Measurements from ENCODE around the gene MRC2.

The MRC2 gene

DNA sequence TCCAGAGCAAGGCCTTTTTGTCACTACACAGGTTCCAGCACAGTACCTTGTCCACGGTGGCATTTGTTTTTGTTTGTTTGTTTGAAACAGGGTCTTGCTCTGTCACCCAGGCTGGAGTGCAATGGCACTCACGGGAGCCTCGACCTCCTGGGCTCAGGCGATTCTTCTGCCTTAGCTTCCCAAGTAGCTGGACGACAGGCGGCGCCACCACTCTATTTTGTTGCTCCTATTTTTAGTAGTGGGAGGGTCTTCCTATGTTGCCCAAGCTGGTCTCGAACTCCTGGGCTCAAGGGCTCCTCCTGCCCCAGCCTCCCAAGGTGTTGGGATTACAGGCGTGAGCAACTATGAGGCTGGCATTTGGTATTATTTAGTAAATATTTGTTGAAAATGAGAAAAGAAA lies 10.3 kb downstream of the MRC2 start:
- no peak for DNase-seq

DNA sequence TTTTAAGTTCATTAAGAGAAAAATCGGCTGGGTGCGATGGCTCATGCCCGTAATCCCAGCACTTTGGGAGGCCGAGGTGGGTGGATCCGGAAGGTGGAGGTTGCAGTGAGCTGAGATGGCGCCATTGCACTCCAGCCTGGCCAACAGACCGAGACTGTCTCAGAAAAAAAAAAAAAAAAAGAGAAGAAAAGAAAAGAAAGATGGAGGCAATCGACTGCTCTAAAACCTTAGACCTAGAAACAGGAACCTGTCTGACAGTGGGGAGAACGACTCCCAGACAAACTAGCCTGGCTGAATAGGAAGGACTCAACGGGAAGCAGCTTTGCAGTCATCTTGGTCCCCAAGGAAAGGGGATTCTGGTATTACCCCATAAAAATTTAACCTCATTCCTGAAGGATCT lies 13.7 kb downstream of the MRC2 start:
- no peak for DNase-seq

DNA sequence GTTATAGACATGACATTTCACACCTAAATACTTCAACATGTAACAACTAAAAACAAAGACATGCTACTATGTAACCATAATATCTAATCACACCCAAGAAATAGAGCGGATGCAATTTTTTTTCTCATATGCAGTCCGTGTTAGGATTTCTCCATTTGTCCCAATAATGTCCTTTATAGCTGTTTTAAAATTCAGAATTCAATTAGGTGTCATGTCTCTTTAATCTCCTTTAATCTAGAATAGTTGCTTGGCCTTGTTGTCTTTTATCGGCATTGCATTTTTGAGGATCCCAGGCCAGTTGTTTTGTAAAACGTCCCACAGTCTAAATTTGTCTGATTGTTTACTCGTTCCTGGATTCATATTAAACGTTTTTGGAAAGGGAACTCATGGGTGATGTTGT lies 14.5 kb downstream of the MRC2 start:
- no peak for DNase-seq

DNA sequence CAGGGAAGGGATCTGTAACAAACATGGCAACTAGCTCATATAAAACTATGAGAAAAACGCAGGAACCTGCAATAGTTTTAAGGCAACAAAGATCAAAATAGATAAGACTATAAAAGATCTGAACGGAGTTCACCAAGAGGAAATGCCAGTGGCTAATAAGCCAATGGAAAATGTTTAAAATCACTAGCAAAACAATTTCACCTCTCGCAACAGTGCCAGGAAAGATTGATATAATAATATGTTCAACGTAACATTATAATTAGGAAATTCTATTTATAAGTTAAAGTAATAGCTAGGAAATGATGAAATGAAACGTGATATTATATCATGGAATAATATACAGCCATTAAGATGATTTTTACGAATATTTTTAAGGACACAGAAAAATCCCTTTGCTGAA lies 16.0 kb downstream of the MRC2 start:
- DNase-seq = no peak

DNA sequence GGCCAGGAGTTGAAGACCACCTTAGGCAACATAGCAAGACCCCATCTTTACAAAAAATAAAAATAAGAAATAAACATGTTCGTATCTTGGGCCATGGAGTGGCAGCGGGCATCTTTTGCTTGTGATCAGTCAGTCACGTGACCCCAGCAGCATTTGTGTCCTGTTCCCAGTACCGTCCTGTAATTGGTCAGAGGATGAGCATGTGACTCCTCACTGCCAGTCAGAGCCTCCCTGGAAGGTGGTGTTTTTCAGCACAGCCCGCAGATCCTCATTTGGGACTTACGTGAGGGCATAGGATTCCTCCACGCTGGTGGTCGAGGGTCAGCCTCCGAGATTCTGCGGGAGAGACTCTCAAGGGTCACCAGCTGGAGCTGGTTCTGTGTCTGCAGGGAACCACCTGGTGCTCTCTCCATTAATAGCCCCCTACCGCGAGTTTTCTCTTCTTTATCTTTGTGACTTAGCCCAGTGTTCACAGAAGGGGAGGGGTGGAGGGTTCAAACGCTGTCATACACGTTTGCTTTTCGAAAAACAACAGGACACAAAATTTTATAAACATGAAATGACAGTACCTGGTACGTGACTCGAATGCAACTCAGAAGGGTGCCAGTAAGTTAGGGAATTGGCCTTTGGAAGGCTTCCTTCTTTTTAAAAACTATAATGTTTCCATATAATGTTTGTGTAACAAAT lies 17.2 kb downstream of the MRC2 start:
- peak; percentile 100 for DNase-seq

DNA sequence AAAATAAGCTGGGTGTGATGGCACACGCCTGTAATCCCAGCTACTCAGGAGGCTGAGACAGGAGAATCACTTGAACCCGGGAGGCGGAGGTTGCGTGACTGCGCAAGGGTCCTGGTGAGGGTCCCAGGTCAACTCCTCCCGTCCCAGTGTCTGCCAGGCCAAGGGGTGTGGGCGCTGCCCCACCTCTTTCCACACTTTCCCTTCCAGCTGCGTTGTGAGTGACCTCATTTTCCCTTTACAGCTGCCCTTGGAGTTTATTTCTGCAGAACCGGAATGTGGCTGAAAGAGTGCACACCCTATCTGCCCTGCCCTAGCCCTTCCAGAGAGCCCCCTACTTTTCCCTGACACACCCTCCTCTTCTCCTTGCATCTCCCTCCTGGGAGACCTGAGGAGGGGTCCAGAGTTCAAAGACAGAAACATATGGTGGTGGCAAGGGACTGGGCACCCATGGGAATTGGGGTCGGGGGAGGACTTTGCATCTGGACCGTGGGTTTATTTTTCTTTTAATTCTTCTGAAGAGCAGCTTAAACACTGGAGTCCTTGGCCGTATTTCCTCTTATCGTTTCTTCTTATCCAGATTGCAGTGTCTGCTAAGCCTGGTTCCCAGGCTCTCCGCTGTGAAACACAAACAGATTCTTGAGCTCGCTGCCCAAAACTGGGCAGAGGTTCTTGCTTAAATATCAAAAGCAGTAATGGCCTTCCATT lies 20.9 kb downstream of the MRC2 start:
- DNase-seq = peak; percentile 88

DNA sequence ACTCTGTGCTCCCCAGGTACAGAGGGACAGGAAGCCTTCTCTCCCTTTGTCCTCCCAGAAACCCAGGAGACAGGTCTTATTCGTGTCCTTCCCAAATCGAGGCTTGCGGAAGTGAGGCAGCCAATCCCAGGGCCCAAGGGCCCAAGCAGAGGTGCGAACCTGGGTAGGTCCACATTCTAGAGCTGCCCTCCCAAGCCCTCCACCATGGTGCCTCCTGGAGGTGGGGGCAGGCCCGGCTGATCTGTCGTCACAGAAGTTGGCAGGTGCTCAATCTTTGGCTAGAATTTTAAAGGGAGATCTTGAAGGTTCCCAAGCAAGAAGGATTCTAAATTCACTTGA lies 21.5 kb downstream of the MRC2 start:
- DNase-seq = no peak

DNA sequence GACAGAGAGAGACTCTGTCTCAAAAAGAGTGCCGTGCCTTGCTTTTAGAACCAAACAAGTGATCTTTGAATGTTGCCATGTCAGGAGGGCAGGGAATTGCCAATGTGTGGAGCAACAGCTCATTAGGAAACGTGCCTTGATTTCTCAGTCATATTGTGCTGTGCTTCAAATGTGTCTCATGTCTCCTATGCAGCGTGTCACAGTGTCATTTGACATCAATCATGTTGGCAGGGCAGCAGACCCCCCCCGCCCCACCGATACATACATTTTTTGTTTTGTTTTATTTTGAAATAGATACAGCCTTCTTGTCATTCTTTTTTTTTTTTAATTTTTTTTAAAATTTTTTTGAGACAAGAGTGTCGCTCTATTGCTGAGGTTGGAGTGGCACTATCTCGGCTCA lies 22.1 kb downstream of the MRC2 start:
- DNase-seq = no peak

DNA sequence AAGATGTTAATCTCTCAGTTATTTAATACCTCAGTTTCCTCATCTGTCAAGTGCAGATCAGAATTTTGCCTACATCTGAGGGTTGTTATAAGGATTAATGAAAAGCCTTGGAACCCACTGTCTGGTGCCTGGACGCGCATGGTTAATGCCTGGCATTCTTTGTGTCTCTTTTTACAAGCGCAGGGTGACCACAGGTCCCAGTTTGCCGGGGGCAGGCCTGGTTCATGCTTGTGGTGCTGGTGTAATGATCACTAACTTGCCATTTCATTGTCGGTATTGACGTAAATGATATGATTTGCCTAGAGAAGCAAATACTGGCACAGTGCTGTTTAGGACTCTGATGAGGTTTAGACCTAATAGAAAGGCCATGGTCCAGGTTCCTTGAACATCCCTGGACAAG lies 23.1 kb downstream of the MRC2 start:
- no peak for DNase-seq

DNA sequence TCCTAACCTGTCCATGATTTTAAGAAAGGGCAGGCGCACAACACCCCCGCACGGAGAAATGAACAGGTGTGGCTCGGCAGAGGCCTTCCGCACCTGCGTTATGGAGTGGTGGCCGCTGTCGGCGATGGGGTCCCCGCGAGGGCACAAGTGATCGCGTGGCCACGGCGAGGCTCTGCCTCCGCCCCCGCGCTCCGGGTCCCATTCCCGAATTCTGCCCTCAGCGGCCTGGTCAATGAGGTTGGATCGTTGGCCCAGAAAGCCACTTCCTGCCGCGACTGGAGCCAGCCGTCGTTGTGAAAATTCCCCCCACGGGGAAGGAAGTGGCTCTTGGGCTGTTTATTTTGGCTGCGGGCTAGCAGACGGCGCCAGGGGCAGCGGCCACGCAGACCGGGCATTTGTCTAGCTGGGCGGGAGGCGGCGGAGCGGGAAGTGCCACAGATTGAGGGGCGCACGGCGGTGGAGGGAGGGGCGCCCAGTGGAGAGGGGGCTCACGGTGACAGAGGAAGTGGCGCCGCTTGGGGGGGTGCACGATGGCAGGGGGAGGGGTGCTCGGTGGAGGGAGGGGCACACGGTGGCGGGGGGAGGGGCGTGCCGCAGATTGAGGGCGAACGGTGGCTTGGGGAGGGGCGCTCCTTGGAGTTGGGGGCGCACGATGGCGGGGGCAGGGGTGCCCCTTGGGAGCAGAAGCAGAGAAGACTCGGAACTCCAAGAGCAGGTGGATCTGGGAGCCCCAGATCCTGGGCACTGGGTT lies 25.0 kb downstream of the MRC2 start:
- DNase-seq = no peak

DNA sequence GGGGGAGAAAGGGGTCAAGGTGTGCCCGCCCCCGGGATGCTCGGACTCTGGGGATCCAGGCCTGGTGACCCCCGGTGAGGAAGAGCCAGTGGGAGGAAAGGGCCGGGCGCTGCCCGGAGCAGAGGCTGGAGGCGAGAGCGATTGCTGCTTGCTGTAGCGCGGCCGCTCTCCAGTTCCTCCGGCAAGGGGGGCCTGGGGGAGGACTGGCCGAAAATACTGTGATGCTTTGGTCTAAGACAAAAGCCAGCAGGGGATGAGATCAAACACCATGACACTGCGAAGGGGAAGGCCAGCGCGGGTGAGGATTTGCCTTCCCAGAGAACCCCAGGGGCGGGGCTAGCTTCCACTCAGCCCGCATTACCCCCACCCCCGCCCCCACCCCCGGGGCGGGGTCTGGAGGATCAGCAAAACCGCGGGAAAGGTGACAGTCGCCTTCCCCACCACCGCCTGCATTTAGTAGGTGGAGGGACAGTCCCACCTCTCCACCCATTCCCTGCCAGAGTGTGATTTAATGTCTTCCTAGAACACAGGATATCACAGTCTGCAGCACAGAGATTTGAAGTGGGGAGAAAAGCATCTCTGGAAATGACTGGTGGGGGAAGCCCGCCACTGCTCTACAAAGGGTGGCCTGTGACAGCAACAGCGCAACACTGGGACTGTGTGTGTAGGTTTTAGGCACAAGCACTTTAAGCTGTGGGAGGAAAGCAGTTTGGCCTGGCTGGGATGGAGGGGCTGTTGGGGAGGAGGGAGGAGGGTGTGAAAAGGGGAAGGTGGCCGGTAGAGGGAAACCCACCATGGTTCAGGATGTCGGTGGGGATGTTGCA lies 25.7 kb downstream of the MRC2 start:
- peak; percentile 55 for DNase-seq

DNA sequence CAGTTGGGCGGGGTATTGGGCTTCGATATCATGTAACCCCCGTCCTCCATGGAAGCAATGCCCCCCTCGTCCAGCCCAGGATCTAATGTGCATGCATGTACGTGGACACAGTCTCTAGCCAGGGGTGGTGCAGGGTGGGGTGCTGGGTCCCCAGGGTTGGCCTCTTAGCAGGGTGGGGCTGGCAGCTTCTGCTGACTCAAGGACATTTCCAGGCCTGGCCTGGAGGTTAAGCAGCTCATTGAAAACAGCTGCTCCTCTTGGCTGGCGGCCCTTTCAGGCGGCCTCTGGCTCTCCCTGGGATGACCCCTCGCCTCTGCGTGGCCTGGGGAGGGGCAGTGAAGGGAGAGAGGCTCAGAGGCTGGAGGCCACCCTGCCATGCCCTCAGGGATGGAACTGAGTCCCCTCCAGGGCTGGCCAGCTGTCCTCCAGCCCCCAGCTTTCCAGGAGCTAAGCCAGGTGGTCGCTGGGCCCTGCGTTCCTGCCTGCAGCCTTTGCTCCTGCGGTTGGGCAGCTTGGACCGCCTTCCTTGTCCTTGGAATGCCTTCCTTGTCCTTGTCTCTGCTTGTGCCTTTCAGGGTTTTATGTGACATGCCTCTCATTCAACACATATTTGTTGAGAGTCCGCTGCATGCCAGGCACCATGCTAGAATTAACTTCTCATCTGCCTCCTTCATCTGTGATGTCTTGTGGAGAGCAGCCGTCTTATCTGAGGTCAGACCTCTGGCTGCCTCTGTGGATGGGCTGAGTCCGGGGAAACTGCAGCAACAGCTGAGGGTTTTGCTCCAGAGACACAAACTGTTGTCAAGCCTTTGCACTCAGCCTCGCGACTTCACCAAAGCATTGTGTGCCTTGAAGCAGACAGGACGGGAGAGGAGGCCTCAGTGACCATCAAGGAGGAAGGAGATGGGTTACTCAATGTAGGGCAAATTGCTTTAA lies 26.6 kb downstream of the MRC2 start:
- DNase-seq = no peak

DNA sequence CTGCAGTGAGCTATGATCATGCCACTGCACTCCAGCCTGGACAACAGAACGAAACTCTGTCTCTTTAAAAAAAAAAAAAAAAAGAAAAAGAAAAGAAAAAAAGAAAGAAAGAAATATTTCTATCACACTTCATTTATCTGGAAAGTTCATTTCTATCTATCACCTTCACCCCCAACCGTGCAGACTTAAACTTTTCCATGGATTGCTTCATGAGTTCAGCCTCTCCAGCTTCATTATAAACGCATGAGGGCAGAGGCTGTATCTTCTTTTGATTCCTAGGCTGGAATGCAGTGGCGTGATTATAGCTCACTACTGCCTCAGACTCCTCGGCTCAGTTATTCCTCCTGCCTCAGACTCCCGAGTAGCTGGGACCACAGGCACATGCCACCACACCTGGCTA lies 28.2 kb downstream of the MRC2 start:
- DNase-seq = no peak

DNA sequence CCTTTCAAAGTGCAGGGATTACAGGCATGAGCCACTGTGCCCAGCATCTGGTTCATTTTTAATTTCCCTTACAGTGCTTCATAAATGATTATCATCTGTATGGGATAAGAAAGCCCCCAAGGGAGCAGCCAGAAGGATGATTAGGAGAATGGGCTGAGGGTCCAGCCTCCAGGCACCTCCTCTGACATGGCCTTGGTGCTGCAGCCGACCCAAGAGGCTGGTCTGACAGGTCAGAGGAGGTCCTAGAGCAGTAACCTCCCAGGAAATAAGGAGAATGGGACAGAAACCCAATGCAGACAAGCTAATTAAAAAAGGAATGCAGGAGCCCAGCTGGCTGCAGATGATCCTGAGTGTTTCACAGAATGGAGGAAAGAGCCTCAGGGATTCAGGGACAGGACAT lies 29.0 kb downstream of the MRC2 start:
- no peak for DNase-seq

DNA sequence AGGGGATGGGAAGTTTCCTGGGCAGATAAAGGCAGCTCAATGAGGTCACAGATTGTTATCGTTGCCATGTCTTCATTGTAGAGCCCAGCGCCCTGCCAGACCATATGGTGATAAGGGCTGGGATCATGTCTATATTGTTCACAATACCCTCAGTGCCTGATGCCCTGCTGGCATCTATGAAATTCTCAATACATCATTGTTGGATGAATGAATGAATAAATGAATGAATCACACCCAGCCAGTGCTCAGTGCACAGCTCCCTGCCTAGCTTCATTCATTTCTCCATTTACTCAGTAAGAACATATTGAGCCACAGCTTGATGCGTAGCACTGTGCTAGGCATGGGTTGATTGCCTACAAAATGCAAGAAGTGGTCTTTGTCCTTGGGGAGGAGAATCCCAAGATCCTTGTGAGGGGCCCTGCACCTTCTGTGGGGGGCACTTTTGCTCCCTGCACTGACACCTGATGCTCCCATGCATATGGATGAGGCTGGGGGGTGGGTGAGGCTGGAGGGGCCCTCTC lies 29.7 kb downstream of the MRC2 start:
- no peak for DNase-seq

DNA sequence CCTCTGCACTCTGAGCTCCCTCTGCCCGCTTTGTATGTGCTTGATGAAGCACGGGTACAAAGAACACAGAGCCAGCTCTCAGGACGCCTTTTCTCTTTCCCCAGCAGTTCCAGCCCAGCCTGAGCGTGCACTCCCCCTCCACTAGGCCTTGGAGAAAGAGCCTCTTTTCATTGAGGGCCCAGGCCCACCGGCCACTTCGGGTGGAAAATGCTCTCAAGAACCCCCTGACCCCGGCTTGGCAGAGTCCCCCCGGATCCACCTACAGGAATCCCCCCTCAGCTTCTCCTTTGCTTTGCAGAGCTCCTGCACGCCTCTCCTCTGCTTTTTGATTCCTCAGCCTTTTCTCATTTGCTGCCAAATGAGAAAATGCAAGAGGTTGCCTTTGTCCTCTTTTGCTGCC lies 30.2 kb downstream of the MRC2 start:
- DNase-seq = no peak

DNA sequence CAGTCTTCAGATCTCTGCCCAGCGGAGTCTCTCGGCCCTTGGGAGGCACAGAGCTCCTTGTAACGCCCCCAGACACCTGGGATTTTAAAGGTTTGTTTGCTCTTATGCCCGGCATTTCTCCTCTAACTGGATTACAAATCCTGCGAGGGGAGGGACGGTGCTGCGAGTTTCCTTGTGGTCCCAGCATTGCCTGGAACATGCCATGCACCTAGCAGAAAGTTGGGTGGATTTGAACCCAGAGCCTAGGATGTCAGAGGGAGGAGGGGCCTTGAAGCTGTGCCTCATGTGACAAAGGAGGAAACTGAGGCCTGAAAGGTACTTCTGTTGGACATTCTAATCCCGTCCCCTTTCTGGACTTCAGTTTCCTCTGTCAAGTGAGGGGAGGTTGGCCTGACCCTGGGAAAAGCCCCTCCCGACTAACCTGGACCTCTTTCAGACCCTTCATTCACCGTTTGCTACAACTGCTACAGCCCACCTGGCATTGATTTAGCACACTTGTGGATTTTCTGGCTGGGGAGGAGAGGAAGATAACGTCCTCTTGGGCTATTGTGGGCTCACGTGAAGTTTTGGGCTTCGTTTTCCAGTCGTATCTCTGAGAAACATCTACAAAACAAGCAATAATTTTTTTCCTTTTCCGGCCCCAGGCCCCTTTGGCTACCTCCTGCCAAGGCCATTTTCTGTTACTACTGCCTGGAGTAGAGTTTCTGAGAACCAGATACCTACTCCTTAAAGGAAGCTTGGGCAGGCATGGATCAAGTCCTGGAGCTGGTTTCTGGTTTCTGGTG lies 30.9 kb downstream of the MRC2 start:
- no peak for DNase-seq

DNA sequence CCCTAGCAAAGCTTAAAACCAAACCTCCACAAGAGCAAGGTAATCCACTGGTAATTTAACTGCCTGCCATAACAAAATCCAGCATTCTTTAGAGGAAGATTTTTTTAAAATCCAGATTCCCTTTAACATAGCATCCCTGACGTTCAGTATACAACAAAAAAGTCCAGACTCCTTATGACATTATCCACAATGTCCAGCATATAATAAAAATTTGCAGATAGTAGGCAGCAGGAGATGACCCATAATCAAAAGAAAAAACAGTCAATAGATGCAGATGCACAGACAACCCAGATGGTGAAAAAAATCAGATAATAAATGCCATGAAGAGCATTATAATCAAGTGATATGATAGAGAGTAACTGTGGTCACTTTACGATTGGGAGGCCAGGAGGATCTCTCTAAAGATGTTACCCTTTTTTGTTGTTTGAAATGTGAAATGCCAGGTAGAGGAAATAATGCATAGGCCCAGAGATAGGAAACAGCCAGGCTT lies 33.2 kb downstream of the MRC2 start:
- no peak for DNase-seq

DNA sequence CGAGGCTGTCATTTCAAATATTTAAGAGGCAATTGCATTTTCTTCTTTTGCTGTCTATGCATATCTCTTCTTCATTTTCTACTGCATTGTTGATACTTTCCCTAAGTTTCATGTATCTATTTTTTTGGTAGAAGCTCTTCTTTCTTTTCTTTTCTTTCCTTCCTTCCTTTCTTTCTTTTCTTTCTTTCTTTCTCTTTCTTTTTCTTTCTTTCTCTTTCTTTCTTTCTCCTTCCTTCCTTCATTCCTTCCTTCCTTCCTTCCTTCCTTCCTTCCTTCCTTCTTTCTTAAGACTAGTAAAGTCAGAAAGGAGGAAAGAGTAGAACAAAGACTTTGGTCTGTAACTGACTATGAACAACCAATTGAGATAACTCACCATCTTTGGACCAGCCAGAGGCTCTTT lies 33.9 kb downstream of the MRC2 start:
- DNase-seq = no peak

DNA sequence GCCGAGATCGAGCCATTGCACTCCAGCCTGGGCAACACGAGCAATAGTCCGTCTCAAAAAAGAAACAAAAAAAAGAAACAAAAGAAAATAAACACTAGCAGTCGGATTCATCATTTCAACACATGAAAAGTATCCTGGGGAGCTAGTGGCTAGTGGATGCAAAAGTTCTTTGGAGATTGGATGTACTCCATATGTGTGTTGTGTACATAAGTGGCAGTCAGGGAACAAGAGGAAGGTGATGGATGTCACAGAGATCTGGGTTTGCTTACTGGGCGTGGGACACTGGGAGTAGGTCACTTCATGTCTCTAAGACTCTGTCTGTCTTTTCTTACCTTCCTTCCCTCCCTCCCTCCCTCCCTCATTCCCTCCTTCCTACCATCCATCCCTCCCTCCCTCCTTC lies 35.4 kb downstream of the MRC2 start:
- DNase-seq = no peak

DNA sequence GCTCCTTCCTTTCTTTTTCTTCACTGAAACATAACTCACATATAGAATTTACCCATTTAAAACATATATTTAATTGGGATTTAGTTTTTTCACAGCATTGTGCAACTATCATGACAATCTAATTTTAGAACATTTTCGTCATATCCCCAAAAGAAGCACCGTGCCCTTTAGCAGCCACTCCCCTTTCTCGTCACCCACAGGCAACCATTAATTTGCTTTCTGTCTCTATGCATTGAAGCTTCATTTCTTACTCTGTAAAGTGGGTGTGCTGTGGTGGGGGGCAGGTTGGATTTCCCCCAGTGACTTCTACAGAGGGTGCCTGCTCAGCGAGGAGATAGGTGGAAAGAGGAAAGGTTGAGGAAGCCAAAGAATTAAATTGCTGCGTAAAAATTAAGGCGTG lies 35.8 kb downstream of the MRC2 start:
- DNase-seq = no peak

Data from NCI-H524 treated with DMSO at 0.1 percent for 48 hours (cell line).